ENCODE data around the gene PSMD12. TPM values are rescaled to one million over a fixed set of nuclear protein-coding genes. Genes with fewer than 3 reads are reported as not detected.

PSMD12 gene
- total RNA-seq, 1 experiment from 2014 or later = 27.5 TPM

DNA sequence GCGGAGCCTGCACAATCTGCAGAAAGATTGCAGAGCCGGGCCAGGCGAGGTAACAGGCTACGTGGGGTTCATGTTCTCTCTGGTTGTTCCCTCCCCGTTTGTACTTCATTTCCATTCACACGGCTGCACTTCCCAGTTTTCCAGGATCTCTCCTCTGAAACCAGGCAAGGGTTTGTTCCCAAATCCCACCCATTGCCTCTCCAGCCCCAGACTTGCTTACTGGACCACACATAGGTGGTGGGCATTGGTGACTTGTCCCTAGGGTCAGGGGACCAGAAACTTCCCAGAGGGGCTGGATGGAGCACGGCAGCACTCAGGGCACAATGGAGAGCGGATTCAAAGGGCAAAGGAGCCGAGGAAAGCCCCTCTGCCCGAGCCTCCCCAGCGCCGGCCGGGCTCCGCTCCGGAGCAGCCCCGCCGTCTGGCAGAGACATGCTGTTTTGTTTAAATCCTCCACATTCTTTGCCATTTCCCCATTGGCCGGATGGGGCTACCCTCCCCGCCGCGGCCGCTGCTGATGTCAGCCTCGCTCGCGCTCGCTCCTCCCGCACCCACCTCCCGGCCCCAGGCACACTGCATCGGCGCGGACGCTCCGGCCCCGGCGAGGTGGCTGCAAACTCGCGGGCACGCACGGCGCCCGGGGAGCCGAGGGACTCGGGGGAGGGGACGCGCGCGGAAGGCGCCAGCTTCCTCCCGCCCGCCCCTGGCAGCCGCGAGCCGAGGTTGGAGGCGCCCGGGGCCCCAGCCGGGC, 10.5 kb upstream of the PSMD12 start, which contains the start of gene PITPNC1:
TSS of gene PITPNC1 (plus strand) at position 545 of the 751 bp plus-strand sequence.
- DNase-seq = peak; percentile 94
- Histone ChIP-seq H3K27me3 (ENCODE audit: control insufficient read depth, insufficient read depth, low read length) (no peaks in the 10 kb centered on the region), H3K4me3 (ENCODE audit: insufficient read depth, low read depth, low read length) (peak within 1 kb of the TSS; percentile 87), H3K36me3 (replicated peaks; ENCODE audit: control insufficient read depth, insufficient read depth, low read length) (no peaks in the 10 kb centered on the region)

DNA sequence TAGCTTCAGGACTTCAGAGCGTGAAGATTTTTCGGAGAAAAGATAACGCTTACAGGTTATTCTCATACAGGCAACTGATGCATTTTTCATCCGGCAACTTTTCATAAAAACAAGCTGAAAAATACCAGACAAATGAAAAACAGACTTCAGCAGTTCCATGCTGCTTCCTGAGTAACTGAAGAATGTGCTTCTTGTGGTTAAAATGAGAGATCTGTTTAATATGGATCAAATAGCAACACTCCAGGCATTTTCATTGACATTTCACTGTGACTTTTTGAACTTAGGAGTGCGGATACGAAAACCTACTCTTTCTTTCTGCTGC, 10.0 kb upstream of the PSMD12 start:
- no peak for DNase-seq
- peak overlapping the region; percentile 87 for H3K4me3 ChIP-seq (ENCODE audit: insufficient read depth, low read depth, low read length)
- H3K36me3 ChIP-seq (replicated peaks; ENCODE audit: control insufficient read depth, insufficient read depth, low read length) = no peaks in the 10 kb centered on the region
- H3K27me3 ChIP-seq (ENCODE audit: control insufficient read depth, insufficient read depth, low read length) = no peaks in the 10 kb centered on the region

- H3K36me3 ChIP-seq (replicated peaks; ENCODE audit: control insufficient read depth, insufficient read depth, low read length) = no peaks in the 10 kb centered on the region
- H3K27me3 ChIP-seq (ENCODE audit: control insufficient read depth, insufficient read depth, low read length) = no peaks in the 10 kb centered on the region
- DNase-seq = no peak
- H3K4me3 ChIP-seq (ENCODE audit: insufficient read depth, low read depth, low read length) = no peak overlapping the region
Observed at GRCh38 chr17:67375716-67376115, 9.3 kb upstream of the PSMD12 start.

GRCh38 chr17:67375054-67375427, 8.7 kb upstream of the PSMD12 start:
- DNase-seq = no peak
- Histone ChIP-seq H3K27me3 (ENCODE audit: control insufficient read depth, insufficient read depth, low read length) (no peaks in the 10 kb centered on the region), H3K4me3 (ENCODE audit: insufficient read depth, low read depth, low read length) (no peak overlapping the region), H3K36me3 (replicated peaks; ENCODE audit: control insufficient read depth, insufficient read depth, low read length) (no peaks in the 10 kb centered on the region)

DNA sequence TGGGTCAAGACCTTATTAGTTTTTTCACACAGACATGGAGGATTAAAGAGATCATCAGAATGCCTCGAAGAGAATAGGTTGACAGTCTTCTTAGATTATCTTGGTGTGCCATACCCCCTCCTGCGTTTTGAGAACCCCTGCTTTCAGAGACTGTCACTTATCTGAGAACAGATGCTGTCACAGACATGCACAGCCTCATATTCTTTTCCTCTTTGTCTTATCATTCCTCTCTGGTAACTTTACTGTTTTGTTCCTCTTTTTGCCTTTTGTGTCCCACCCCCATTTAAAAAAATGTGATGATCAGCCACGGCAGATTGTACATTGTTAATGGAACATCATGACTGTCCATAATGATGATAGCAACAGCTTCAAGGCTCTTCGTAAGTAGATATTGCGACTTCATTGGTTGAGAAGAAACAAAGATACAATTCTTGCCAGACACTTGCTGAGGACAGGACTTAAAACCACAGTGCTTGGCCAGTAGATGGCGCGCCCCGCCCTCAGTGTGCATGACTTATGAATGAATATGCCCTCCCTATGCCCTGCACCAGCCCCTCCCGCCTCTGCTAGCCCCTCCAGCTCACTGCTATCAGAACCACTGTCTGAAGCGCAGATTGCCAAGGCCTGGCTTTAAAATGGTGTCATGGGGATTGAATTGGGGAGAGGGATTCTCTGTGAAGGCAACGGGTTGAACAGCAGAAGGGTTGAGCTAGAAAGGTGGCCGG, 8.1 kb upstream of the PSMD12 start:
- Histone ChIP-seq H3K36me3 (replicated peaks; ENCODE audit: control insufficient read depth, insufficient read depth, low read length) (no peaks in the 10 kb centered on the region), H3K27me3 (ENCODE audit: control insufficient read depth, insufficient read depth, low read length) (no peaks in the 10 kb centered on the region), H3K4me3 (ENCODE audit: insufficient read depth, low read depth, low read length) (no peak overlapping the region)
- peak; percentile 86 for DNase-seq

GRCh38 chr17:67372751-67373150, 6.4 kb upstream of the PSMD12 start:
- H3K36me3 ChIP-seq (replicated peaks; ENCODE audit: control insufficient read depth, insufficient read depth, low read length) = no peaks in the 10 kb centered on the region
- no peak overlapping the region for H3K4me3 ChIP-seq (ENCODE audit: insufficient read depth, low read depth, low read length)
- H3K27me3 ChIP-seq (ENCODE audit: control insufficient read depth, insufficient read depth, low read length) = no peaks in the 10 kb centered on the region
- DNase-seq = no peak

- DNase-seq = no peak
- H3K27me3 ChIP-seq (ENCODE audit: control insufficient read depth, insufficient read depth, low read length) = no peaks in the 10 kb centered on the region
- no peak overlapping the region for H3K4me3 ChIP-seq (ENCODE audit: insufficient read depth, low read depth, low read length)
- no peaks in the 10 kb centered on the region for H3K36me3 ChIP-seq (replicated peaks; ENCODE audit: control insufficient read depth, insufficient read depth, low read length)
Observed at GRCh38 chr17:67369676-67370075, 3.3 kb upstream of the PSMD12 start.

DNA sequence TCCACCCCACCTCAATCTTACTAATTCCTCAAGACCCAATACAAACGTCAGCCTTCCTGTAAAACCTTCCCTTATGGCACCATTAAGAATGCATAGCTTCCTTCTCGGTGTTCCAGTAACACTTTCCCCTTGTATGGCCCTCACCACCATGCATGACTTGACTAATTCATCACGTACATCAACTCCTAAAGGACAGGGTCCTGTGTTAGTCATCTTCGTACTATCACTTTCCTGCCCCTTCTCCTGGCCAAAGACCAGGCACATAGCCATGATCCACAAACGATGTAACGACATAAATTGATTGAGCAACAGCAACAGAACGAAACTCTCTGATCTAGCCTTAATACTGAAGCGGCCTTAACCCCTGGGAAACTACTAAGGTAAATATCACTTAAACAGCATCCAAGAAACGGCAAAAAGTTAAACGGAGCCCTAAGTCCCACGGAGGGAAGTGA, 612 bp downstream of the PSMD12 start:
- no peak for DNase-seq
- H3K36me3 ChIP-seq (replicated peaks; ENCODE audit: control insufficient read depth, insufficient read depth, low read length) = no peaks in the 10 kb centered on the region
- H3K4me3 ChIP-seq (ENCODE audit: insufficient read depth, low read depth, low read length) = peak overlapping the region; percentile 100
- H3K27me3 ChIP-seq (ENCODE audit: control insufficient read depth, insufficient read depth, low read length) = no peaks in the 10 kb centered on the region

- peak overlapping the region; percentile 100 for H3K4me3 ChIP-seq (ENCODE audit: insufficient read depth, low read depth, low read length)
- H3K27me3 ChIP-seq (ENCODE audit: control insufficient read depth, insufficient read depth, low read length) = no peaks in the 10 kb centered on the region
- DNase-seq = no peak
- H3K36me3 ChIP-seq (replicated peaks; ENCODE audit: control insufficient read depth, insufficient read depth, low read length) = no peaks in the 10 kb centered on the region
Observed at GRCh38 chr17:67364847-67365737, 1.3 kb downstream of the PSMD12 start.

DNA sequence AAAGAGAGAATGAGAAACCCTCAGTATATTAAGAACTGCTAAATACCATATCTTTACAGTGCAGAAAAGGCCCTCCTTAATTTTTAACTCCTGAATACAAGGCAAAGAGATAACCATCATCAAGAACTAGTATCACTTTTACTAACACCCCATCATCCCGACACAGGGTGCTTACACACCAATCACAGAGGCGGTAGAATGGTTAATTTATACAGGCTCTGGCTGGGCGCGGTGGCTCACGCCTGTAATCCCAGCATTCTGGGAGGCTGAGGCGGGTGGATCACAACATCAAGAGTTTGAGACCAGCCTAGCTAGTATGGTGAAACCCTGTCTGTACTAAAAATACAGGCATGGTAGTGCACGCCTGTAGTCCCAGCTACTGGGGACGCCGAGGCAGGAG, 4.2 kb downstream of the PSMD12 start:
- Histone ChIP-seq H3K36me3 (replicated peaks; ENCODE audit: control insufficient read depth, insufficient read depth, low read length) (peaks cover 2% of the 10 kb centered on the region), H3K27me3 (ENCODE audit: control insufficient read depth, insufficient read depth, low read length) (no peaks in the 10 kb centered on the region), H3K4me3 (ENCODE audit: insufficient read depth, low read depth, low read length) (no peak overlapping the region)
- no peak for DNase-seq

GRCh38 chr17:67360880-67361279, 5.5 kb downstream of the PSMD12 start:
- DNase-seq = no peak
- peaks cover 2% of the 10 kb centered on the region for H3K36me3 ChIP-seq (replicated peaks; ENCODE audit: control insufficient read depth, insufficient read depth, low read length)
- H3K27me3 ChIP-seq (ENCODE audit: control insufficient read depth, insufficient read depth, low read length) = no peaks in the 10 kb centered on the region
- H3K4me3 ChIP-seq (ENCODE audit: insufficient read depth, low read depth, low read length) = no peak overlapping the region

- Histone ChIP-seq H3K4me3 (ENCODE audit: insufficient read depth, low read depth, low read length) (no peak overlapping the region), H3K36me3 (replicated peaks; ENCODE audit: control insufficient read depth, insufficient read depth, low read length) (peaks cover 2% of the 10 kb centered on the region)
- DNase-seq = peak; percentile 64
Observed at GRCh38 chr17:67359960-67360791, 6.2 kb downstream of the PSMD12 start.

GRCh38 chr17:67358612-67359011, 7.8 kb downstream of the PSMD12 start:
- Histone ChIP-seq H3K36me3 (replicated peaks; ENCODE audit: control insufficient read depth, insufficient read depth, low read length) (peaks cover 2% of the 10 kb centered on the region), H3K4me3 (ENCODE audit: insufficient read depth, low read depth, low read length) (no peak overlapping the region), H3K27me3 (ENCODE audit: control insufficient read depth, insufficient read depth, low read length) (no peaks in the 10 kb centered on the region)
- no peak for DNase-seq

More at GRCh38 chr17:67359960-67360791, 6.2 kb downstream of the PSMD12 start:
- H3K27me3 ChIP-seq (ENCODE audit: control insufficient read depth, insufficient read depth, low read length) = no peaks in the 10 kb centered on the region

All from H7 (cell line).